Progenitor cell of endocrine pancreas (in vitro differentiated cells): ENCODE measurements around the gene SMIM35. TPM values are rescaled to one million over a fixed set of nuclear protein-coding genes. Genes with fewer than 3 reads are reported as not detected.

Experiments
- DNase-seq: peaks from one replicate; pipeline ENCODE4 v3.0.0; 2021; ENCODE audit warnings: low spot score; ENCODE audit not compliant: unreplicated experiment
- H3K27ac Mint-ChIP-seq: 2 replicates; pipeline ENCODE4 v1.8.0; 2021; ENCODE audit warnings: mild to moderate bottlenecking, moderate library complexity, mixed read lengths
- H3K27me3 Mint-ChIP-seq: 2 replicates; pipeline ENCODE4 v1.8.0; 2021; ENCODE audit warnings: mixed read lengths
- H3K36me3 Mint-ChIP-seq: 2 replicates; pipeline ENCODE4 v1.8.0; 2022; ENCODE audit warnings: mixed read lengths; ENCODE audit not compliant: insufficient read depth
- H3K4me1 Mint-ChIP-seq: 2 replicates; pipeline ENCODE4 v1.8.0; 2021; ENCODE audit warnings: low read depth, mixed read lengths
- H3K4me3 Mint-ChIP-seq: 2 replicates; pipeline ENCODE4 v1.8.0; 2021; ENCODE audit warnings: low read depth, mild to moderate bottlenecking, moderate library complexity, mixed read lengths
- H3K9me3 Mint-ChIP-seq: 2 replicates; pipeline ENCODE4 v1.8.0; 2021; ENCODE audit warnings: low read depth, mixed read lengths
- CTCF ChIP-seq: fragments of 200-600 bp; sonication (generic); IDR thresholded peaks from one replicate; pipeline ENCODE4 v1.5.0; 2021; ENCODE audit warnings: antibody characterized with exemption, mild to moderate bottlenecking; ENCODE audit not compliant: unreplicated experiment
- total RNA-seq: library from RNA; stranded (reverse); gene quantifications from 2 replicates; pipeline ENCODE4 v1.2.1, GENCODE V29; 2021

Gene SMIM35
- total RNA-seq, 1 donor from 2014 or later, result not detected

- Mint-ChIP-seq H3K4me3 (no peak overlapping the region), H3K36me3 (no peaks in the 10 kb centered on the region), H3K4me1 (peaks cover 34% of the 10 kb centered on the region), H3K9me3 (peaks cover 5% of the 10 kb centered on the region), H3K27ac (no peak overlapping the region), H3K27me3 (peaks cover 17% of the 10 kb centered on the region)
- no peak for TF ChIP-seq CTCF
- DNase-seq, result no peak
Observed at GRCh38 chr11:118079491-118079890, 7.3 kb downstream of the SMIM35 start.

- Mint-ChIP-seq H3K27ac (no peak overlapping the region), H3K36me3 (no peaks in the 10 kb centered on the region), H3K4me1 (peaks cover 32% of the 10 kb centered on the region), H3K9me3 (peaks cover 5% of the 10 kb centered on the region), H3K27me3 (peaks cover 17% of the 10 kb centered on the region), H3K4me3 (no peak overlapping the region)
- no peak for TF ChIP-seq CTCF
- no peak for DNase-seq
Observed at GRCh38 chr11:118078911-118079411, 7.8 kb downstream of the SMIM35 start.

- Mint-ChIP-seq H3K27me3 (peaks cover 17% of the 10 kb centered on the region), H3K27ac (peak within 1 kb of the TSS; percentile 94), H3K4me1 (peaks cover 22% of the 10 kb centered on the region), H3K36me3 (no peaks in the 10 kb centered on the region), H3K4me3 (peak within 1 kb of the TSS; percentile 41), H3K9me3 (peaks cover 5% of the 10 kb centered on the region)
- no peak for TF ChIP-seq CTCF
- peak; percentile 15 for DNase-seq
Observed at GRCh38 chr11:118076754-118077281, 9.9 kb downstream of the SMIM35 start, which contains the start of gene TMPRSS4. TMPRSS4 (plus strand) TSS chr11:118077078; CDS start chr11:118077303, 225 bp downstream.

GRCh38 chr11:118074785-118075184 is 12.0 kb downstream of the SMIM35 start:
- H3K4me3 Mint-ChIP-seq, result no peak overlapping the region
- peaks cover 22% of the 10 kb centered on the region for H3K4me1 Mint-ChIP-seq
- DNase-seq, result no peak
- H3K36me3 Mint-ChIP-seq, result no peaks in the 10 kb centered on the region
- TF ChIP-seq CTCF, result no peak
- peaks cover 5% of the 10 kb centered on the region for H3K9me3 Mint-ChIP-seq
- no peak overlapping the region for H3K27ac Mint-ChIP-seq
- H3K27me3 Mint-ChIP-seq, result peaks cover 9% of the 10 kb centered on the region

GRCh38 chr11:118074091-118074685 is 12.6 kb downstream of the SMIM35 start:
- TF ChIP-seq CTCF, result no peak
- no peak overlapping the region for H3K27ac Mint-ChIP-seq
- no peak overlapping the region for H3K4me3 Mint-ChIP-seq
- no peak for DNase-seq
- peaks cover 5% of the 10 kb centered on the region for H3K9me3 Mint-ChIP-seq
- peaks cover 21% of the 10 kb centered on the region for H3K4me1 Mint-ChIP-seq
- no peaks in the 10 kb centered on the region for H3K36me3 Mint-ChIP-seq
- peaks cover 9% of the 10 kb centered on the region for H3K27me3 Mint-ChIP-seq
